Esophagus squamous epithelium (tissue), 4 donors: ENCODE data around the gene AP4E1.

ENCODE experiments used
- CTCF ChIP-seq, 6 experiments: fragments of 450-650 bp in 4 of 6; fragments of 200-600 bp in 2 of 6; sonication (generic) in 2 of 6; IDR thresholded peaks; one replicate each; pipeline ENCODE4 v1.5.1; 2016 to 2019; ENCODE audit warnings: antibody characterized with exemption in 6 of 6, mild to moderate bottlenecking in 4 of 6, moderate library complexity in 4 of 6
- POLR2A ChIP-seq, 4 donors: fragments of 450-650 bp; IDR thresholded peaks; one replicate each; pipeline ENCODE4 v1.6.1; 2017; ENCODE audit warnings: antibody characterized with exemption in 4 of 4, mild to moderate bottlenecking in 4 of 4, moderate library complexity in 3 of 4

- TF ChIP-seq CTCF (IDR thresholded peaks at IDR 0.05) (no peak), POLR2A (IDR thresholded peaks at IDR 0.05) (no peak)
Measured at GRCh38 chr15:50880651-50881114, 27.8 kb upstream of the AP4E1 start.
